ENCODE data around the gene GNB1L.

GNB1L gene

GRCh38 chr22:19882446-19883381 lies 28.0 kb upstream of the GNB1L start:
- no peaks in the 10 kb centered on the region for H3K9me2 ChIP-seq (replicated peaks; ENCODE audit: insufficient read depth, low read length)
- no peak overlapping the region for H3K9ac ChIP-seq (ENCODE audit: low read length)
- H3K27ac ChIP-seq (ENCODE audit: low read length): no peak overlapping the region
- H3K4me3 ChIP-seq (ENCODE audit: low read length): no peak overlapping the region
- no peaks in the 10 kb centered on the region for H3F3A ChIP-seq (ENCODE audit: insufficient read depth, low read length)
- DNase-seq: no peak
- H3K4me1 ChIP-seq (ENCODE audit: low read length): no peaks in the 10 kb centered on the region
- H3K4me2 ChIP-seq (ENCODE audit: low read depth, low read length): no peak overlapping the region
- H3K79me2 ChIP-seq (ENCODE audit: low read length): no peaks in the 10 kb centered on the region
- H2AFZ ChIP-seq (ENCODE audit: low read length): no peak overlapping the region
- no peaks in the 10 kb centered on the region for H3K9me3 ChIP-seq (replicated peaks; ENCODE audit: insufficient read depth, low read length)
- no peak for TF ChIP-seq EZH2 (optimal IDR thresholded peaks at IDR 0.05; ENCODE audit: low read depth, low read length)
- TF ChIP-seq CTCF (IDR thresholded peaks at IDR 0.05; ENCODE audit: low read length): no peak
- TF ChIP-seq EZH2phosphoT487 (IDR thresholded peaks at IDR 0.05; ENCODE audit: low read length): no peak
- no peaks in the 10 kb centered on the region for H3K27me3 ChIP-seq (replicated peaks; ENCODE audit: insufficient read depth, low read length)
- H3K36me3 ChIP-seq (replicated peaks; ENCODE audit: insufficient read depth, low read length): no peaks in the 10 kb centered on the region
- H4K20me1 ChIP-seq (ENCODE audit: insufficient read depth, low read length): no peaks in the 10 kb centered on the region

DNA sequence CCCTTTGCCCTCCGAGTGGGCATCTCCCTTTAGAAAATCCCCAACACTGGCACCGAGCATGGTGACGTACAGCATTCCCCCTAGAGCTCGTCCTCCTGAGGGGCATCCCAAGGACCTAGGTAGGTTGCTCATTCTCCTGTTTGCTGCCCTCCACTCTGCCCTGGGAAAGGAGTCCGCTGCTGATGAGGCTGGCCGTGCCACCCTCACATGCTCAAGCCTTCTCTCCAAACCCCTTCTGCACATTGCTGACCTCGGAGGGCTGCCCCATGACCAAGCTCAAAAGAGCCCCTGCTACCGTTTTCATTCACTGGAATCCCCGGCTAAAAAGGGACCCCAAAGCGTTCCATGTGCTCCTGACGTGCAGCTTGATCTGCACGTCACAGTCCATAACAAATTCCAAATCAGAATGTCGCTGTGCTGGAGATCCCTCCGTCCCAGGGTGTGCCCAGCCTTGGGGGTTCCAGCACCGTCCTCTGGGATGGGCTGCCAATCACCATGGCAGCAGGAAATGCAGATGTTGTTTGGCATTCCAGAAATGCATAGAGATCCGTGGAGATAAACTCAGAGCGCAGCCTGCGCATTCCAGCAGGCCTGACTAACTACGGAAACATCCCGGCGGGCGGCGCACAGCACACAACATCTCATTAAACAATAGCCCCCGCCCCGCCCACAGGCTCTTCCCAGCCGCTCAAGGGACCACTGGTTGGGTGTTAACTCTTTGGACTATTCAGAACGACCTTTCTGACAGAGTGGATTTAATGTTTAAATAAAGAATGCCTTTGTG lies 26.3 kb upstream of the GNB1L start:
- no peak overlapping the region for H3K27ac ChIP-seq (ENCODE audit: low read length)
- no peak overlapping the region for H3K4me3 ChIP-seq (ENCODE audit: low read length)
- H3K4me1 ChIP-seq (ENCODE audit: low read length): no peaks in the 10 kb centered on the region
- no peaks in the 10 kb centered on the region for H3F3A ChIP-seq (ENCODE audit: insufficient read depth, low read length)
- no peaks in the 10 kb centered on the region for H3K9me2 ChIP-seq (replicated peaks; ENCODE audit: insufficient read depth, low read length)
- H3K79me2 ChIP-seq (ENCODE audit: low read length): no peaks in the 10 kb centered on the region
- no peak overlapping the region for H3K4me2 ChIP-seq (ENCODE audit: low read depth, low read length)
- H3K9me3 ChIP-seq (replicated peaks; ENCODE audit: insufficient read depth, low read length): no peaks in the 10 kb centered on the region
- H2AFZ ChIP-seq (ENCODE audit: low read length): no peak overlapping the region
- H3K9ac ChIP-seq (ENCODE audit: low read length): no peak overlapping the region
- DNase-seq: no peak
- no peaks in the 10 kb centered on the region for H4K20me1 ChIP-seq (ENCODE audit: insufficient read depth, low read length)
- no peaks in the 10 kb centered on the region for H3K36me3 ChIP-seq (replicated peaks; ENCODE audit: insufficient read depth, low read length)
- TF ChIP-seq EZH2 (optimal IDR thresholded peaks at IDR 0.05; ENCODE audit: low read depth, low read length) (no peak), CTCF (IDR thresholded peaks at IDR 0.05; ENCODE audit: low read length) (no peak), EZH2phosphoT487 (IDR thresholded peaks at IDR 0.05; ENCODE audit: low read length) (no peak)
- no peaks in the 10 kb centered on the region for H3K27me3 ChIP-seq (replicated peaks; ENCODE audit: insufficient read depth, low read length)

DNA sequence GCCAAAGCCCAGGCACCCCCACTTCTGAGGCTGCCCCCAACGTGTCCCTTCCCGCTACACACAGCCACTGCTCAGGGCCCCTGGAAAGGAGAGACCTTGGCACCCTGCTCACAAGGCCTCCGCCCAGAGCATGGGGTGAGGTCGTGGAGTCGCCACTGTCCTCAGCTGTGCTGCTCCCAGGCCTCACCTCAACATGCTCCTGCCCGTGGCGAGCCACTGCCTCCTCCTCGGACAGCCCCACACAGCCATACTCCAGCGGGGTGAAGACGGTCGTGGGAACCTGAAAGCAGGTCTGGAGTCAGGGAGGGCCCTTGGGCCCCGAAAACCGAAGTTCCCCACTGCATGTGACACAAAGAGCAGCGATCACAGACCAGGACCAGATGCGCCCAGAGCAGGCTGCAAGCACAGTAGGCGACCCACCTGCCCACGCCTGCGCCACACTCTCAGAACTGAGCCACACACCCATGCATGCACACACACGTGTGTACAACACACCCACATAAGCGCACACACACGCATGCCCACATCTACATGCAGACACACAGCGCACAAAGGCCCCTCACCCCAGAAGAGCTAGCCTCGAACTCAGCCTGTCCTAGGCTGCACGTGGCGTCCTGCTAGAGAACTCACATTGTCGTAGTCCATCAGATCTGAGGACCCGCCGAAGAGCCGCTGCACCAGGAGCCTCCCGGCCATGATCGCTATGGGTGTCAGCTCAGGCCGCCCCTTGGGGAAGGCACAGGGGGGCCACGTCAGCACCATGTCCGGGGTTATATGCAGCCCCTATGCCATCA lies 25.5 kb upstream of the GNB1L start:
- H3K4me1 ChIP-seq (ENCODE audit: low read length): no peaks in the 10 kb centered on the region
- H3K4me2 ChIP-seq (ENCODE audit: low read depth, low read length): no peak overlapping the region
- no peak for TF ChIP-seq EZH2 (optimal IDR thresholded peaks at IDR 0.05; ENCODE audit: low read depth, low read length)
- H3K9me3 ChIP-seq (replicated peaks; ENCODE audit: insufficient read depth, low read length): no peaks in the 10 kb centered on the region
- no peak overlapping the region for H3K9ac ChIP-seq (ENCODE audit: low read length)
- H2AFZ ChIP-seq (ENCODE audit: low read length): no peak overlapping the region
- H3K4me3 ChIP-seq (ENCODE audit: low read length): no peak overlapping the region
- no peaks in the 10 kb centered on the region for H4K20me1 ChIP-seq (ENCODE audit: insufficient read depth, low read length)
- DNase-seq: no peak
- no peaks in the 10 kb centered on the region for H3K79me2 ChIP-seq (ENCODE audit: low read length)
- no peaks in the 10 kb centered on the region for H3F3A ChIP-seq (ENCODE audit: insufficient read depth, low read length)
- no peaks in the 10 kb centered on the region for H3K9me2 ChIP-seq (replicated peaks; ENCODE audit: insufficient read depth, low read length)
- no peaks in the 10 kb centered on the region for H3K27me3 ChIP-seq (replicated peaks; ENCODE audit: insufficient read depth, low read length)
- H3K27ac ChIP-seq (ENCODE audit: low read length): no peak overlapping the region
- no peaks in the 10 kb centered on the region for H3K36me3 ChIP-seq (replicated peaks; ENCODE audit: insufficient read depth, low read length)
